GM23248 (cell line): Measurements from ENCODE around the gene PARP15. TPM values are rescaled to one million over a fixed set of nuclear protein-coding genes. Genes with fewer than 3 reads are reported as not detected.

Experiments
- DNase-seq: peaks from one replicate; pipeline ENCODE4 v3.0.0-alpha.2; 2015
- H2AFZ ChIP-seq: fragments of 200-600 bp; sonication (generic); 2 replicates; pipeline ENCODE4 v1.6.1; 2016; ENCODE audit warnings: antibody characterized with exemption
- H3F3A ChIP-seq: fragments of 200-600 bp; sonication (generic); 2 replicates; pipeline ENCODE4 v1.6.1; 2016; ENCODE audit warnings: mild to moderate bottlenecking, antibody characterized with exemption, mixed run types; ENCODE audit not compliant: insufficient read depth
- H3K27ac ChIP-seq: fragments of 200-600 bp; sonication (generic); 2 replicates; pipeline ENCODE4 v1.5.1; 2016; ENCODE audit warnings: mild to moderate bottlenecking
- H3K27me3 ChIP-seq: fragments of 200-600 bp; sonication (generic); replicated peaks from 2 replicates; pipeline ENCODE4 v1.6.1; 2016; ENCODE audit warnings: mild to moderate bottlenecking; ENCODE audit not compliant: insufficient read depth
- H3K36me3 ChIP-seq: fragments of 200-600 bp; sonication (generic); 2 replicates; pipeline ENCODE4 v1.6.1; 2016; ENCODE audit warnings: low read depth, mild to moderate bottlenecking
- H3K4me1 ChIP-seq: fragments of 200-600 bp; sonication (generic); 2 replicates; pipeline ENCODE4 v1.6.1; 2016; ENCODE audit warnings: mild to moderate bottlenecking; ENCODE audit not compliant: insufficient read depth
- H3K4me2 ChIP-seq: fragments of 200-600 bp; sonication (generic); one replicate; pipeline ENCODE4 v1.6.1; 2016; ENCODE audit warnings: mild to moderate bottlenecking; ENCODE audit not compliant: unreplicated experiment
- H3K4me3 ChIP-seq: fragments of 200-600 bp; sonication (generic); 2 replicates; pipeline ENCODE4 v1.5.1; 2016; ENCODE audit warnings: mild to moderate bottlenecking
- H3K79me2 ChIP-seq: fragments of 200-600 bp; sonication (generic); 2 replicates; pipeline ENCODE4 v1.6.1; 2016; ENCODE audit warnings: mild to moderate bottlenecking; ENCODE audit not compliant: insufficient read depth
- H3K9ac ChIP-seq: fragments of 200-600 bp; sonication (generic); 2 replicates; pipeline ENCODE4 v1.6.1; 2016; ENCODE audit warnings: mild to moderate bottlenecking
- H3K9me2 ChIP-seq: fragments of 200-600 bp; sonication (generic); 2 replicates; pipeline ENCODE4 v1.6.1; 2016; ENCODE audit warnings: mixed run types, mild to moderate bottlenecking, moderate library complexity; ENCODE audit not compliant: insufficient read depth
- H3K9me3 ChIP-seq: fragments of 200-600 bp; sonication (generic); one replicate; pipeline ENCODE4 v1.6.1; 2017; ENCODE audit warnings: low read depth
- H4K20me1 ChIP-seq: fragments of 200-600 bp; sonication (generic); 2 replicates; pipeline ENCODE4 v1.6.0; 2016; ENCODE audit not compliant: insufficient read depth
- EZH2 ChIP-seq: fragments of 200-600 bp; sonication (generic); IDR thresholded peaks from 2 replicates; pipeline ENCODE4 v1.6.1; 2018; ENCODE audit warnings: antibody characterized with exemption, mild to moderate bottlenecking; ENCODE audit not compliant: insufficient read depth, poor library complexity, severe bottlenecking
- EZH2phosphoT487 ChIP-seq: fragments of 200-600 bp; sonication (generic); IDR thresholded peaks from 2 replicates; pipeline ENCODE4 v1.6.1; 2018; ENCODE audit warnings: antibody characterized with exemption, moderate library complexity, mild to moderate bottlenecking, low read depth; ENCODE audit not compliant: insufficient read depth
- WGBS, 2 experiments: methylation state at CpG; one replicate each; pipeline ENCODE4 v1.1.6; 2015 to 2017; ENCODE audit warnings: low lambda C conversion rate in 2 of 2, low coverage in 1 of 2; ENCODE audit errors: missing lambda C conversion rate in 2 of 2; 5-methylcytosine and 5-hydroxymethylcytosine counted together
- in situ Hi-C: fragments of 300-500 bp; cut with MboI; formaldehyde crosslinking; loops from 2 replicates; pipeline ENCODE4 v1.15.0; 2020
- polyA plus RNA-seq: library from polyadenylated mRNA; unstranded; fragments of >200 nt; fragmentation: Nextera tagmentation; extraction: Ambion mirVana; gene quantifications from 2 replicates; pipeline ENCODE4 v1.2.1, GENCODE V29; 2016
- total RNA-seq: library from RNA; depleted of rRNA; stranded (reverse); fragments of >200 nt; shearing (Covaris generic); gene quantifications from 2 replicates; pipeline ENCODE4 v1.2.3, GENCODE V29; 2014; rRNA removed

Gene PARP15
- total and polyA plus RNA-seq, 2 experiments from 2014 or later = under 0.01 to 0.29 TPM

DNA sequence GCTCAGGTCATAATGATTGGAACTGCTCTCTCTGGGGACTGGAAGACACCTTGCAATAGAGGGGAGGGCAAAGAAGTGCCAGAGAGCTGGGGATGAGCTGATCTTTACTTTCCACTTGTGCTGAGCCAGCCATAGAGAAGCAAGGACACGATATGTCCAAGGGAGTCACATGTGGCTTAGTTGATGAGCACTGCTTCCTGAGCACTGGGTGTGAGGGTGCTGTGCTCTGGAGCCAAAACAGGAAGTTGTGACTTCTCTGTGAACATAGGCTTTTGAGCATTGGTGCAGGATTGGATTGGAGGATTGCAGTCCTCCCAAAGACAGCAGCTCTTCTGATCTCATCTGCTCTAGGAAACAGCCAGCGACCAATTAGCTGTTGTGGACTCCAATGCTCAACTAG lies 109.8 kb downstream of the PARP15 start:
- Histone ChIP-seq H3K4me2 (no peak overlapping the region), H2AFZ (no peak overlapping the region), H3F3A (no peaks in the 10 kb centered on the region), H3K36me3 (0 out of 2 replicates have a peak, but pooled peaks cover 2% of the 10 kb centered on the region), H3K9me2 (no peaks in the 10 kb centered on the region), H3K79me2 (0 out of 2 replicates have a peak, but pooled peaks cover 10% of the 10 kb centered on the region), H3K27ac (no peak overlapping the region), H3K4me3 (no peak overlapping the region), H3K9ac (no peak overlapping the region), H3K9me3 (no peaks in the 10 kb centered on the region), H3K4me1 (0 out of 2 replicates have a peak, but pooled peaks cover 4% of the 10 kb centered on the region), H3K27me3 (no peaks in the 10 kb centered on the region), H4K20me1 (no peaks in the 10 kb centered on the region)
- 96 to 97% methylated on average over 2 of the region's 2 CpGs for WGBS, 2 experiments
- no peak for DNase-seq
- in situ Hi-C loops = loop anchor here (25.0 kb wide), 1 partner anchor 225 kb away; no protein-coding TSS in a partner anchor
- TF ChIP-seq EZH2 = no peak
- no peak for TF ChIP-seq EZH2phosphoT487

Other genes starting within 250 kb of the PARP15 start
- 12.3 and 33.1 TPM in 2 replicates for gene MIX23, start 194.4 kb upstream of the PARP15 start, total RNA-seq
- gene MIX23, start 194.4 kb upstream of the PARP15 start, polyA plus RNA-seq = 22.1 and 22.7 TPM in 2 replicates
- 8.0 and 25.2 TPM in 2 replicates for gene FAM162A, start 193.5 kb upstream of the PARP15 start, total RNA-seq
- 101 TPM in 2 replicates for gene FAM162A, start 193.5 kb upstream of the PARP15 start, polyA plus RNA-seq
- 5.4 and 5.6 TPM in 2 replicates for gene WDR5B, start 161.6 kb upstream of the PARP15 start, total RNA-seq
- gene WDR5B, start 161.6 kb upstream of the PARP15 start, polyA plus RNA-seq = 3.7 TPM in 2 replicates
- gene KPNA1, start 62.7 kb upstream of the PARP15 start, total RNA-seq = 34.0 and 46.8 TPM in 2 replicates
- 62.6 and 65.2 TPM in 2 replicates for gene KPNA1, start 62.7 kb upstream of the PARP15 start, polyA plus RNA-seq
- gene PARP9, start 13.3 kb upstream of the PARP15 start, total RNA-seq = 15.2 and 16.4 TPM in 2 replicates
- gene PARP9, start 13.3 kb upstream of the PARP15 start, polyA plus RNA-seq = 13.7 and 14.2 TPM in 2 replicates
- 10.1 and 12.9 TPM in 2 replicates for gene DTX3L, start 13.3 kb upstream of the PARP15 start, total RNA-seq
- 7.7 and 9.4 TPM in 2 replicates for gene DTX3L, start 13.3 kb upstream of the PARP15 start, polyA plus RNA-seq
- gene PARP14, start 103.2 kb downstream of the PARP15 start, total RNA-seq = 11.6 and 11.7 TPM in 2 replicates
- gene PARP14, start 103.2 kb downstream of the PARP15 start, polyA plus RNA-seq = 4.5 and 5.6 TPM in 2 replicates
- gene HSPBAP1, start 216.2 kb downstream of the PARP15 start, total RNA-seq = 2.0 and 4.0 TPM in 2 replicates
- 4.3 and 4.7 TPM in 2 replicates for gene HSPBAP1, start 216.2 kb downstream of the PARP15 start, polyA plus RNA-seq
- 18.0 and 24.6 TPM in 2 replicates for gene SLC49A4, start 217.4 kb downstream of the PARP15 start, total RNA-seq
- 13.3 and 13.8 TPM in 2 replicates for gene SLC49A4, start 217.4 kb downstream of the PARP15 start, polyA plus RNA-seq